Large intestine (tissue), 12 donors: Measurements from ENCODE around the gene ETFA. TPM values are rescaled to one million over a fixed set of nuclear protein-coding genes. Genes with fewer than 3 reads are reported as not detected.

Experiments used
- DNase-seq, 2 donors: peaks; one replicate each; pipeline versions ENCODE4 v3.0.0 to v3.0.0-alpha.2; 2013
- H3K27ac ChIP-seq: one replicate; pipeline ENCODE4 v1.5.1; 2013; ENCODE audit warnings: low read length
- H3K27me3 ChIP-seq: 2 replicates; pipeline ENCODE4 v1.6.1; 2013; ENCODE audit warnings: low read length; ENCODE audit not compliant: control insufficient read depth, insufficient read depth
- H3K36me3 ChIP-seq: 2 replicates; pipeline ENCODE4 v1.6.1; 2013; ENCODE audit warnings: low read length; ENCODE audit not compliant: control insufficient read depth, insufficient read depth
- H3K4me1 ChIP-seq: one replicate; pipeline ENCODE4 v1.6.1; 2013; ENCODE audit warnings: low read length; ENCODE audit not compliant: control insufficient read depth, insufficient read depth
- H3K4me3 ChIP-seq: one replicate; pipeline ENCODE4 v1.5.1; 2013; ENCODE audit warnings: low read length
- H3K9me3 ChIP-seq: one replicate; pipeline ENCODE4 v1.6.1; 2013; ENCODE audit warnings: mild to moderate bottlenecking, low read depth, low read length, moderate library complexity; ENCODE audit not compliant: control insufficient read depth
- whole genome bisulfite sequencing: methylation state at CpG from one replicate; pipeline ENCODE4 v1.1.5; 2013; ENCODE audit warnings: low lambda C conversion rate; ENCODE audit not compliant: insufficient coverage; 5-methylcytosine and 5-hydroxymethylcytosine counted together
- long read RNA-seq, 11 donors: transcript quantifications; one replicate each; lab custom pipeline, GENCODE V29; 2026
- polyA plus RNA-seq: library from polyadenylated mRNA; unstranded; fragments of 120-200 nt; gene quantifications from one replicate; pipeline ENCODE4 v1.2.1, GENCODE V29; 2013

The ETFA gene
- polyA plus RNA-seq, result 179 TPM
- long read RNA-seq, donor 1, transcript ETFA-203 (12 exons, 2,287 nt), result major isoform, 21 of 65 reads
- long read RNA-seq, donor 1, transcript ETFA-212 (2 exons, 650 nt), result minor isoform, 20 of 65 reads
- long read RNA-seq, donor 1, partial matches to known transcripts, result 20 of 65 reads
- long read RNA-seq, donor 1, other reads (novel, unspliced or antisense), result 0 of 65 reads
- long read RNA-seq, donor 2, transcript ETFA-203 (12 exons, 2,287 nt), result major isoform, 56 of 150 reads
- long read RNA-seq, donor 2, transcript ETFA-212 (2 exons, 650 nt), result minor isoform, 30 of 150 reads
- long read RNA-seq, donor 2, transcript ETFA-202 (11 exons, 1,346 nt), result minor isoform, 13 of 150 reads
- long read RNA-seq, donor 2, partial matches to known transcripts, result 45 of 150 reads
- long read RNA-seq, donor 2, other reads (novel, unspliced or antisense), result 0 of 150 reads
- long read RNA-seq, donor 3, result 0 reads
- long read RNA-seq, donor 4, transcript ETFA-212 (2 exons, 650 nt), result minor isoform, 5 of 13 reads
- long read RNA-seq, donor 4, transcript ETFA-203 (12 exons, 2,287 nt), result major isoform, 6 of 13 reads
- long read RNA-seq, donor 4, partial matches to known transcripts, result 0 of 13 reads
- long read RNA-seq, donor 4, other reads (novel, unspliced or antisense), result 0 of 13 reads
- long read RNA-seq, donor 5, transcript ETFA-212 (2 exons, 650 nt), result minor isoform, 6 of 45 reads
- long read RNA-seq, donor 5, transcript ETFA-203 (12 exons, 2,287 nt), result major isoform, 18 of 45 reads
- long read RNA-seq, donor 5, transcript ETFA-202 (11 exons, 1,346 nt), result minor isoform, 9 of 45 reads
- long read RNA-seq, donor 5, partial matches to known transcripts, result 8 of 45 reads
- long read RNA-seq, donor 5, other reads (novel, unspliced or antisense), result 0 of 45 reads
- long read RNA-seq, donor 6, transcript ETFA-202 (11 exons, 1,346 nt), result minor isoform, 8 of 134 reads
- long read RNA-seq, donor 6, transcript ETFA-203 (12 exons, 2,287 nt), result major isoform, 55 of 134 reads
- long read RNA-seq, donor 6, transcript ETFA-212 (2 exons, 650 nt), result minor isoform, 38 of 134 reads
- long read RNA-seq, donor 6, partial matches to known transcripts, result 31 of 134 reads
- long read RNA-seq, donor 6, other reads (novel, unspliced or antisense), result 0 of 134 reads
- long read RNA-seq, donor 7, transcript ETFA-212 (2 exons, 650 nt), result major isoform, 12 of 37 reads
- long read RNA-seq, donor 7, transcript ETFA-203 (12 exons, 2,287 nt), result major isoform, 12 of 37 reads
- long read RNA-seq, donor 7, partial matches to known transcripts, result 8 of 37 reads
- long read RNA-seq, donor 7, other reads (novel, unspliced or antisense), result 0 of 37 reads
- long read RNA-seq, donor 8, transcript ETFA-202 (11 exons, 1,346 nt), result minor isoform, 10 of 161 reads
- long read RNA-seq, donor 8, transcript ETFA-203 (12 exons, 2,287 nt), result major isoform, 56 of 161 reads
- long read RNA-seq, donor 8, transcript ETFA-212 (2 exons, 650 nt), result minor isoform, 40 of 161 reads
- long read RNA-seq, donor 8, partial matches to known transcripts, result 49 of 161 reads
- long read RNA-seq, donor 8, other reads (novel, unspliced or antisense), result 0 of 161 reads
- long read RNA-seq, donor 9, transcript ETFA-212 (2 exons, 650 nt), result minor isoform, 31 of 133 reads
- long read RNA-seq, donor 9, transcript ETFA-206 (10 exons, 1,735 nt), result minor isoform, 6 of 133 reads
- long read RNA-seq, donor 9, transcript ETFA-202 (11 exons, 1,346 nt), result minor isoform, 11 of 133 reads
- long read RNA-seq, donor 9, transcript ETFA-203 (12 exons, 2,287 nt), result major isoform, 39 of 133 reads
- long read RNA-seq, donor 9, partial matches to known transcripts, result 43 of 133 reads
- long read RNA-seq, donor 9, other reads (novel, unspliced or antisense), result 0 of 133 reads
- long read RNA-seq, donor 10, transcript ETFA-212 (2 exons, 650 nt), result minor isoform, 28 of 124 reads
- long read RNA-seq, donor 10, transcript ETFA-202 (11 exons, 1,346 nt), result minor isoform, 6 of 124 reads
- long read RNA-seq, donor 10, transcript ETFA-203 (12 exons, 2,287 nt), result major isoform, 49 of 124 reads
- long read RNA-seq, donor 10, partial matches to known transcripts, result 37 of 124 reads
- long read RNA-seq, donor 10, other reads (novel, unspliced or antisense), result 0 of 124 reads
- long read RNA-seq, donor 11, transcript ETFA-212 (2 exons, 650 nt), result minor isoform, 21 of 69 reads
- long read RNA-seq, donor 11, transcript ETFA-203 (12 exons, 2,287 nt), result major isoform, 25 of 69 reads
- long read RNA-seq, donor 11, transcript ETFA-202 (11 exons, 1,346 nt), result minor isoform, 5 of 69 reads
- long read RNA-seq, donor 11, partial matches to known transcripts, result 14 of 69 reads
- long read RNA-seq, donor 11, other reads (novel, unspliced or antisense), result 0 of 69 reads

DNA sequence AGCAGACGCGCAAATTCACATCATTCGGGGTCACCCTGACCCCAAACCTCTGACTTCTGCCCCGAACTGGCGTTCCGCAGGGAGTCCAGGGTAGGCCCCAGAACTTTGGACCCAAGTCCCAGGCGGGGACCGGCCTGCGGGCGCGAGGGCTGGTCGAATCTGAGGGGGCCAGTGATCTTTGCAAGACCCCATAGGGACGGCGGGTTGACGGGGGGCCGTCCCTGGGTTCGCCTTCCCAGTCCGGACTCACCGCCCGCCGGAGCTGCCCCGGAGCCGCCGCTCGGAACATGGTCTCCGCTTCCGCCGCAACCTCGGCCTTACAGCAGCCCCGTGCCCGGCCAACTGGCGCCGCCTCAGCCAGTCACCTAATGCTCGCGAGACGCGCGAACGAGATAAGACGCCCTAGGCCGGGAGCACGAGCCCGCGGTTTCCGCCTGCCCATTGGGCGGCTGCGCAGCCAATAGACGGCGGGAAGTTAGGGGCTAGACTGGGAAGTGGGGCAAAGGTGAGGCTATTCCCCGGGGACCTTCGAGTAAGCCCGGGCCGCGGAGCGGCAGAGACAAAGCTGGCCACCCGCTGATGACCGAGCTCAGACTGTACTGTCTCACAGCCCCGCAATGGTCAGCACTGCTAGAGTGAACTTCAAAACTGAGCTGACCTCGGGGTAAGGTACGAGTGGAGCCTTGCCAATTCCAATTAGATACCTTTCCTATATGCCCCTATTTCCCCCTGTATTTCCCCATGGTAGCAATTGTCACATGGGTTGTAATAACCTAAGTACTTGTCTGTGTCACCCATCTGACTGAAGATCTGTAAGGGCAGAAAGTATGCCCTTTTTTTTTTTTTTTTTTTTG, at the start of gene ETFA:
TSS of gene ETFA (minus strand) at position 370 of the 854 bp plus-strand sequence. CDS start at position 289, 81 bp downstream.
- Histone ChIP-seq H3K4me3 (peak within 1 kb of the TSS; percentile 79), H3K27ac (peak within 1 kb of the TSS; percentile 83), H3K4me1 (peaks cover 3% of the 10 kb centered on the region), H3K36me3 (peaks cover 2% of the 10 kb centered on the region), H3K27me3 (no peaks in the 10 kb centered on the region), H3K9me3 (no peaks in the 10 kb centered on the region)
- no CpG with 5 or more reads among the region's 60 CpGs for whole genome bisulfite sequencing
- peak; percentile 96 to 99 for DNase-seq

DNA sequence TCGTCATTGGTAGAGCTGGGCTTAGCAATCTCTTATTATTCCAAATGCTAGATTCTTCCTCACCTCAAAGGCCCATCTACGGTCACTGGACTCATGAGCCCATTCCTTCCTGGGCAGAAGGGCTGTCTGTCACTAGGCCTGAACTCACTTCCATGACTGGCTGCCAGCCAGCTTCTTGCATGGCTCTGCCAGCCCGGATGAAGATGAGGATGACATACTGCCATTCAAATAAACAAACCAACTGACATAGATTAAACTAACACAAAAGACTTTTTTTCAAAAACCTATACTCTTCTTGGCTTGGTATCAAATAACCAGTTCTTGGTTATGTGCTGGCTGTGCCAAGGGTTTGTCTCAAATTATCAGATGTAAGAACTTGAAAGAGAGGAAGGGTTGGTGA, 49.1 kb upstream of the ETFA start:
- Histone ChIP-seq H3K4me3 (no peak overlapping the region), H3K36me3 (peaks cover 8% of the 10 kb centered on the region), H3K27me3 (no peaks in the 10 kb centered on the region), H3K4me1 (no peaks in the 10 kb centered on the region), H3K27ac (no peak overlapping the region), H3K9me3 (no peaks in the 10 kb centered on the region)
- WGBS, result no CpG with 5 or more reads among the region's 3 CpGs
- no peak for DNase-seq

DNA sequence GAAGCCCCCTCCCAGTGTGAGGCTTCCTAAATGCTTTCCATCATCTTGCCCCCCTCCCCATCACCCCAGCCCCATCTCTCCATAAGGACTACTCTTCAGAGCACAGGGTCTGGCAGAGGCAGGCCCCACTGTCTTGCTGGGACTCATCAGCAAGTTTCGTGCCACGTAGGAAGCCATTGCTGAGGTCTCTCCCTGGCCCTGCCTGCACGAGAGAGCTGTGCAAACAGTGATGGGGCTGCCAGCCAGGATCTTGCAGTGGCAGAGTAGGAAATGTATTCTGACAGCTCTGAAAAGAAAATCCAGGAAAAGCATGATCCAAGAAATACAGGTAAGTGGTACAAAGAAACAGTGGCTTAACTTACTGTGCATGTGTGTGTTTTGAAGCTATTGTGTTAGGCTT, 47.9 kb upstream of the ETFA start:
- DNase-seq, result no peak
- no peak overlapping the region for H3K4me3 ChIP-seq
- no peaks in the 10 kb centered on the region for H3K4me1 ChIP-seq
- H3K36me3 ChIP-seq, result peaks cover 8% of the 10 kb centered on the region
- 60% methylated on average over 1 of the region's 3 CpGs for WGBS
- H3K9me3 ChIP-seq, result no peaks in the 10 kb centered on the region
- no peaks in the 10 kb centered on the region for H3K27me3 ChIP-seq
- no peak overlapping the region for H3K27ac ChIP-seq

DNA sequence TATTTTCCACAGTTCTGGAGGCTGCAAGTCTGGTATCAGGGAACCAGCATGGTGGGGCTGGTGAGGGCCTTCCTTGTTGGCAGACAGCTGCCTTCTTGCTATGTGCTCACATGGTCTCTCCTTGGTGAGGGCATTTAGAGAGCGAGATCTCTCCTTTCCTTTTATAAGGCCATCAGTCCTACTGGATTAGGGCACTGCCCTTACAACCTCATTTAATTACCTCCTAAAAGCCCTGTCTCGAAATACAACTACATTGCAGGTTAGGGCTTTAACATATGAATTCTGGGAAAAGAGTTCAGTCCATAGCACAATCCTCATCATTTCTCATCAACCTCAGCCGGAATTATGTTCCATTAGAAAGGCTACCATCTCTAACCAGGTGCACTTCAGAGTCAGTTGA, 47.2 kb upstream of the ETFA start:
- Histone ChIP-seq H3K27ac (no peak overlapping the region), H3K27me3 (no peaks in the 10 kb centered on the region)
- WGBS, result 100% methylated on average over 1 of the region's 3 CpGs

GRCh38 chr15:76354823-76355440, 43.7 kb upstream of the ETFA start:
- H3K36me3 ChIP-seq, result peaks cover 13% of the 10 kb centered on the region
- no peak overlapping the region for H3K4me3 ChIP-seq
- 73% methylated on average over 3 of the region's 3 CpGs for WGBS
- H3K9me3 ChIP-seq, result no peaks in the 10 kb centered on the region
- no peak overlapping the region for H3K27ac ChIP-seq
- H3K4me1 ChIP-seq, result no peaks in the 10 kb centered on the region
- no peak for DNase-seq
- no peaks in the 10 kb centered on the region for H3K27me3 ChIP-seq

More for the DNA sequence above, 47.2 kb upstream of the ETFA start:
- Histone ChIP-seq H3K4me3 (no peak overlapping the region), H3K4me1 (no peaks in the 10 kb centered on the region), H3K9me3 (no peaks in the 10 kb centered on the region), H3K36me3 (peaks cover 8% of the 10 kb centered on the region)
- DNase-seq, result no peak

- no peak overlapping the region for H3K27ac ChIP-seq
- WGBS, result 100% methylated on average over 1 of the region's 10 CpGs
These were observed 42.6 kb upstream of the ETFA start for GRCh38 chr15:76353903-76354302.

DNA sequence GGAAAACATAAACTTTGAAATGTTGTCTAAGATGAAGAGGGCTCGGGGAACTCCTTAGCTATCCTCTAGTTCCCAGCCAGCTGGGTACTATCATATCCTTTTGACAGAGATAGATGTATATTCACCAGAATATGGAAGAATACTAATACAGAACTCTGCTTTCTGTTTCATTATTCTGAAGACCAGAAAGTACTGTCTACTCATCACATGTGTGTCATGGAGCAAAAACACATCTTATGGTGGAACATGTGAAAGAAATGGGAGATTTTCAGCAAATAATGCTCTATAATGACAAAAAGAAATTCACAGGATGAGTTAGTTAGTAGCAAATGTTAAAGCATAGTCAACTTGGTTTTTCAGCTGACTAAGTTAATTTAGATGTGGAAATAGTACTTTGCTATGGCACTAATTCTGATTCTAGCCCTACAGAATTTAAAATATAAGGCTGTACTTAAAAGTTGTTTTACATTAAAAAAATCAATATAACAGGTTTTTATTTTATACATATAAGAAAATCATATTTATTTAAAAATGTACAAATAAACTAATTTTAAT, 41.8 kb upstream of the ETFA start:
- Histone ChIP-seq H3K36me3 (peaks cover 10% of the 10 kb centered on the region), H3K27me3 (no peaks in the 10 kb centered on the region), H3K4me1 (no peaks in the 10 kb centered on the region), H3K4me3 (no peak overlapping the region), H3K27ac (no peak overlapping the region), H3K9me3 (no peaks in the 10 kb centered on the region)
- WGBS, result no CpG with 5 or more reads among the region's 1 CpG
- DNase-seq, result no peak

More at GRCh38 chr15:76353903-76354302, 42.6 kb upstream of the ETFA start:
- Histone ChIP-seq H3K9me3 (no peaks in the 10 kb centered on the region), H3K4me1 (no peaks in the 10 kb centered on the region), H3K36me3 (peaks cover 10% of the 10 kb centered on the region), H3K27me3 (no peaks in the 10 kb centered on the region), H3K4me3 (no peak overlapping the region)
- DNase-seq, result no peak
